ENCODE results near the gene IQCK.
A peak's percentile ranks its signal among the peaks of the same experiment; 100 is the strongest.
"Not testable (repeated sequence)": the region's sequence is repeated elsewhere in the genome, so short reads cannot be mapped to it uniquely, and the experiment has no call there.

The IQCK gene

GRCh38 chr16:19713697-19714096 is 4.4 kb upstream of the IQCK start:
- H4K91ac ChIP-seq (ENCODE audit: low read length), result no peak overlapping the region
- no peak overlapping the region for H3K14ac ChIP-seq (ENCODE audit: low read length in 2 of 2)
- H3K79me1 ChIP-seq (replicated peaks; ENCODE audit: low read length, poor library complexity, severe bottlenecking), result peaks cover 62% of the 10 kb centered on the region
- no peak overlapping the region for H3K4me3 ChIP-seq (ENCODE audit: insufficient read depth in 1 of 2, low read depth in 1 of 2, low read length in 2 of 2)
- no peak overlapping the region for H2BK15ac ChIP-seq (ENCODE audit: low read depth, poor library complexity, severe bottlenecking)
- H4K8ac ChIP-seq (ENCODE audit: low read length), result no peak overlapping the region
- H3K23ac ChIP-seq (ENCODE audit: low read length in 2 of 2), result no peak overlapping the region
- no peak overlapping the region for H2AFZ ChIP-seq (ENCODE audit: low read depth, low read length)
- no peak overlapping the region for H2BK5ac ChIP-seq (ENCODE audit: low read depth, low read length, poor library complexity, severe bottlenecking)
- H3K9ac ChIP-seq (ENCODE audit: low read length), result no peak overlapping the region
- no peak overlapping the region for H2BK12ac ChIP-seq (ENCODE audit: low read length in 2 of 2)
- H2BK120ac ChIP-seq (ENCODE audit: low read depth, low read length), result no peak overlapping the region
- peaks cover 52 to 56% of the 10 kb centered on the region in 2 experiments for H3K36me3 ChIP-seq (ENCODE audit: control insufficient read depth in 1 of 2, insufficient read depth in 2 of 2, low read depth in 1 of 2, low read length in 2 of 2)
- H3K27me3 ChIP-seq (ENCODE audit: control insufficient read depth in 1 of 2, insufficient read depth in 1 of 2, low read length in 2 of 2), result no peaks in the 10 kb centered on the region
- no peak overlapping the region for H3K27ac ChIP-seq (ENCODE audit: low read length, poor library complexity, severe bottlenecking)
- H3K4me2 ChIP-seq (ENCODE audit: low read length, poor library complexity, severe bottlenecking), result no peak overlapping the region
- DNase-seq, result no peak
- peaks cover 15% of the 10 kb centered on the region for H3K4me1 ChIP-seq (ENCODE audit: control insufficient read depth, insufficient read depth, low read depth, low read length)
- no peak overlapping the region for H3K4ac ChIP-seq (ENCODE audit: low read depth in 1 of 2, low read length in 2 of 2)
- no peak overlapping the region for H3K18ac ChIP-seq (ENCODE audit: low read depth in 1 of 2, low read length in 2 of 2)
- no peaks in the 10 kb centered on the region for H3K9me3 ChIP-seq (ENCODE audit: control insufficient read depth, low read length)
- WGBS, result 95% methylated on average over 6 of the region's 6 CpGs
- H2AK5ac ChIP-seq (ENCODE audit: low read length, severe bottlenecking), result no peak overlapping the region

GRCh38 chr16:19715566-19715965 is 2.5 kb upstream of the IQCK start:
- H3K36me3 ChIP-seq (ENCODE audit: control insufficient read depth in 1 of 2, insufficient read depth in 2 of 2, low read depth in 1 of 2, low read length in 2 of 2), result peaks cover 34 to 39% of the 10 kb centered on the region in 2 experiments
- H3K79me1 ChIP-seq (replicated peaks; ENCODE audit: low read length, poor library complexity, severe bottlenecking), result peaks cover 53% of the 10 kb centered on the region
- no peaks in the 10 kb centered on the region for H3K27me3 ChIP-seq (ENCODE audit: control insufficient read depth in 1 of 2, insufficient read depth in 1 of 2, low read length in 2 of 2)
- H2AK5ac ChIP-seq (ENCODE audit: low read length, severe bottlenecking), result no peak overlapping the region
- 96% methylated on average over 5 of the region's 5 CpGs for WGBS
- H2BK120ac ChIP-seq (ENCODE audit: low read depth, low read length), result no peak overlapping the region
- DNase-seq, result no peak
- H2AFZ ChIP-seq (ENCODE audit: low read depth, low read length), result no peak overlapping the region
- H3K4me2 ChIP-seq (ENCODE audit: low read length, poor library complexity, severe bottlenecking), result no peak overlapping the region
- no peak overlapping the region for H3K4me3 ChIP-seq (ENCODE audit: insufficient read depth in 1 of 2, low read depth in 1 of 2, low read length in 2 of 2)
- no peak overlapping the region for H3K23ac ChIP-seq (ENCODE audit: low read length in 2 of 2)
- no peak overlapping the region for H4K8ac ChIP-seq (ENCODE audit: low read length)
- no peak overlapping the region for H3K18ac ChIP-seq (ENCODE audit: low read depth in 1 of 2, low read length in 2 of 2)
- H3K9ac ChIP-seq (ENCODE audit: low read length), result no peak overlapping the region
- H4K91ac ChIP-seq (ENCODE audit: low read length), result no peak overlapping the region
- H3K9me3 ChIP-seq (ENCODE audit: control insufficient read depth, low read length), result no peaks in the 10 kb centered on the region
- no peak overlapping the region for H3K4ac ChIP-seq (ENCODE audit: low read depth in 1 of 2, low read length in 2 of 2)
- no peak overlapping the region for H2BK12ac ChIP-seq (ENCODE audit: low read length in 2 of 2)
- H2BK5ac ChIP-seq (ENCODE audit: low read depth, low read length, poor library complexity, severe bottlenecking), result no peak overlapping the region
- H3K4me1 ChIP-seq (ENCODE audit: control insufficient read depth, insufficient read depth, low read depth, low read length), result peaks cover 19% of the 10 kb centered on the region
- no peak overlapping the region for H2BK15ac ChIP-seq (ENCODE audit: low read depth, poor library complexity, severe bottlenecking)
- no peak overlapping the region for H3K27ac ChIP-seq (ENCODE audit: low read length, poor library complexity, severe bottlenecking)
- no peak overlapping the region for H3K14ac ChIP-seq (ENCODE audit: low read length in 2 of 2)

- Histone ChIP-seq H2BK5ac (ENCODE audit: low read depth, low read length, poor library complexity, severe bottlenecking) (no peak overlapping the region), H3K9ac (ENCODE audit: low read length) (no peak overlapping the region), H3K79me1 (replicated peaks; ENCODE audit: low read length, poor library complexity, severe bottlenecking) (peaks cover 51% of the 10 kb centered on the region), H3K14ac (ENCODE audit: low read length in 2 of 2) (no peak overlapping the region), H3K36me3 (ENCODE audit: control insufficient read depth in 1 of 2, insufficient read depth in 2 of 2, low read depth in 1 of 2, low read length in 2 of 2) (peaks cover 30 to 35% of the 10 kb centered on the region in 2 experiments), H3K4me1 (ENCODE audit: control insufficient read depth, insufficient read depth, low read depth, low read length) (peaks cover 16% of the 10 kb centered on the region), H3K23ac (ENCODE audit: low read length in 2 of 2) (no peak overlapping the region), H2AFZ (ENCODE audit: low read depth, low read length) (no peak overlapping the region), H4K91ac (ENCODE audit: low read length) (no peak overlapping the region), H2AK5ac (ENCODE audit: low read length, severe bottlenecking) (no peak overlapping the region), H3K4me2 (ENCODE audit: low read length, poor library complexity, severe bottlenecking) (no peak overlapping the region), H2BK15ac (ENCODE audit: low read depth, poor library complexity, severe bottlenecking) (no peak overlapping the region), H3K18ac (ENCODE audit: low read depth in 1 of 2, low read length in 2 of 2) (no peak overlapping the region), H2BK120ac (ENCODE audit: low read depth, low read length) (no peak overlapping the region), H2BK12ac (ENCODE audit: low read length in 2 of 2) (peak overlapping the region in 1 of 2 experiments; percentile 29), H3K9me3 (ENCODE audit: control insufficient read depth, low read length) (no peaks in the 10 kb centered on the region), H3K27ac (ENCODE audit: low read length, poor library complexity, severe bottlenecking) (no peak overlapping the region), H3K27me3 (ENCODE audit: control insufficient read depth in 1 of 2, insufficient read depth in 1 of 2, low read length in 2 of 2) (no peaks in the 10 kb centered on the region), H3K4me3 (ENCODE audit: insufficient read depth in 1 of 2, low read depth in 1 of 2, low read length in 2 of 2) (peak overlapping the region in 1 of 2 experiments; percentile 97), H3K4ac (ENCODE audit: low read depth in 1 of 2, low read length in 2 of 2) (no peak overlapping the region), H4K8ac (ENCODE audit: low read length) (no peak overlapping the region)
- DNase-seq, result no peak
- WGBS, result 72% methylated on average over 1 of the region's 1 CpG
These were observed 1.9 kb upstream of the IQCK start for GRCh38 chr16:19716183-19716582.

GRCh38 chr16:19716728-19717127 is 1.3 kb upstream of the IQCK start:
- not testable (repeated sequence) for DNase-seq; H3K18ac ChIP-seq (ENCODE audit: low read depth in 1 of 2, low read length in 2 of 2); H3K27me3 ChIP-seq (ENCODE audit: control insufficient read depth in 1 of 2, insufficient read depth in 1 of 2, low read length in 2 of 2); H3K4ac ChIP-seq (ENCODE audit: low read depth in 1 of 2, low read length in 2 of 2); H2BK5ac ChIP-seq (ENCODE audit: low read depth, low read length, poor library complexity, severe bottlenecking); H2BK12ac ChIP-seq (ENCODE audit: low read length in 2 of 2); H3K9me3 ChIP-seq (ENCODE audit: control insufficient read depth, low read length); H2AK5ac ChIP-seq (ENCODE audit: low read length, severe bottlenecking); H2AFZ ChIP-seq (ENCODE audit: low read depth, low read length); H4K91ac ChIP-seq (ENCODE audit: low read length); H4K8ac ChIP-seq (ENCODE audit: low read length); H3K27ac ChIP-seq (ENCODE audit: low read length, poor library complexity, severe bottlenecking); H3K23ac ChIP-seq (ENCODE audit: low read length in 2 of 2); H2BK120ac ChIP-seq (ENCODE audit: low read depth, low read length); H3K14ac ChIP-seq (ENCODE audit: low read length in 2 of 2); H2BK15ac ChIP-seq (ENCODE audit: low read depth, poor library complexity, severe bottlenecking)
- Histone ChIP-seq H3K4me2 (ENCODE audit: low read length, poor library complexity, severe bottlenecking) (peak overlapping the region; percentile 84), H3K36me3 (ENCODE audit: control insufficient read depth in 1 of 2, insufficient read depth in 2 of 2, low read depth in 1 of 2, low read length in 2 of 2) (peaks cover 26 to 29% of the 10 kb centered on the region in 2 experiments), H3K79me1 (replicated peaks; ENCODE audit: low read length, poor library complexity, severe bottlenecking) (peaks cover 46% of the 10 kb centered on the region), H3K4me3 (ENCODE audit: insufficient read depth in 1 of 2, low read depth in 1 of 2, low read length in 2 of 2) (peak overlapping the region; percentile 39 to 97), H3K4me1 (ENCODE audit: control insufficient read depth, insufficient read depth, low read depth, low read length) (peaks cover 12% of the 10 kb centered on the region), H3K9ac (ENCODE audit: low read length) (peak overlapping the region; percentile 94)
- 69% methylated on average over 8 of the region's 11 CpGs for WGBS

Data from mesenchymal stem cell (in vitro differentiated cells and primary cell).